Astrocyte of the spinal cord (primary cell): ENCODE measurements around the gene GRK5.

ENCODE experiments used
- DNase-seq: peaks from one replicate; pipeline ENCODE4 v3.0.0; 2011; ENCODE audit warnings: low read depth, low spot score
- H3K4me3 ChIP-seq: 2 replicates; pipeline ENCODE4 v1.5.1; 2011; ENCODE audit warnings: low read depth, mild to moderate bottlenecking, low read length, moderate library complexity
- CTCF ChIP-seq: IDR thresholded peaks from 2 replicates; pipeline ENCODE4 v1.5.1; 2012; ENCODE audit warnings: low read depth, mild to moderate bottlenecking, low read length, inconsistent platforms
- in situ Hi-C: cut with HindIII; loops from 2 replicates; pipeline ENCODE4 v1.10.0; 2017; ENCODE audit warnings: low sequenced_read_pairs

The GRK5 gene

GRCh38 chr10:119454990-119455389 is 247.6 kb downstream of the GRK5 start:
- DNase-seq, result no peak
- TF ChIP-seq CTCF, result no peak
- H3K4me3 ChIP-seq, result no peak overlapping the region
- in situ Hi-C loops, result no loop called here

GRCh38 chr10:119455609-119456434 is 248.5 kb downstream of the GRK5 start:
- no peak for TF ChIP-seq CTCF
- in situ Hi-C loops, result no loop called here
- H3K4me3 ChIP-seq, result no peak overlapping the region
- no peak for DNase-seq

GRCh38 chr10:119456435-119456810 is 249.1 kb downstream of the GRK5 start:
- DNase-seq, result no peak
- in situ Hi-C loops, result no loop called here
- no peak for TF ChIP-seq CTCF
- no peak overlapping the region for H3K4me3 ChIP-seq

- peak; percentile 4 for TF ChIP-seq CTCF
- in situ Hi-C loops, result no loop called here
- DNase-seq, result no peak
- no peak overlapping the region for H3K4me3 ChIP-seq
These were observed 250.8 kb downstream of the GRK5 start for GRCh38 chr10:119457966-119458766.

- H3K4me3 ChIP-seq, result no peak overlapping the region
- no peak for DNase-seq
- in situ Hi-C loops, result no loop called here
- TF ChIP-seq CTCF, result no peak
These were observed 252.4 kb downstream of the GRK5 start for GRCh38 chr10:119459681-119460340.

- DNase-seq, result no peak
- in situ Hi-C loops, result no loop called here
- H3K4me3 ChIP-seq, result no peak overlapping the region
- no peak for TF ChIP-seq CTCF
These were observed 253.2 kb downstream of the GRK5 start for GRCh38 chr10:119460369-119461195.
